ENCODE results near the gene SEC24B. TPM values are rescaled to one million over a fixed set of nuclear protein-coding genes. Genes with fewer than 3 reads are reported as not detected.

SEC24B gene
- total and polyA plus RNA-seq, 10 of the 15 experiments (the other 5 are each of a cell fraction or from before 2014, with no cell fraction given) = 6.4 to 43.2 (median 16.0) TPM

DNA sequence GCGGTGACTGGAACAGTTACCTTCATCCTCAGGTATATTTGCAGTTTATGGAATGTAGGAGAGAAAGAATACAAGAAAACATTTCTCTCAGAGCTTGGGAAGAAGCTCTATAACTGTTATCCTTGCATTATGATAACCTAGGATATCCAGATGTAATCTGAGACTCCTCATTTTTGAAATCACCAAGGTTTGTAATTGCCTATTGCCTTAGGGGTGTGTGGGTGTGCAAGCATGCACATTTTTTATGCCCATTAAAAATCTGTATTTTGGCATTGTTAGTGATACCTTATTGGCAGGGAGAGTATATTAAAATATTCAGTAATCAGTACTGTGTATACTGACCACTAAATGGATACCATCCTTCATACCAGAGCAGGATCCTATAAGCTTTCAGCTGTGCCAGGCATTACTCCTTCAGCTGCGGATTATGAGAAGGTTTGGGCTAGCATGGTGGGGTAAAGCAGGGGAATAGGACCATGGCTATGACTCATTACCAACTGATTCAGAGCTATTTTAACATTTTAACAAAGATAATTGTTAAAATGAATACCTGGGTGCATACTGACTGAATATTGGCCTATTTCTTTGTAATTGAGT is 8.3 kb downstream of the SEC24B start (continued):
- TF ChIP-seq, protein P1, sequence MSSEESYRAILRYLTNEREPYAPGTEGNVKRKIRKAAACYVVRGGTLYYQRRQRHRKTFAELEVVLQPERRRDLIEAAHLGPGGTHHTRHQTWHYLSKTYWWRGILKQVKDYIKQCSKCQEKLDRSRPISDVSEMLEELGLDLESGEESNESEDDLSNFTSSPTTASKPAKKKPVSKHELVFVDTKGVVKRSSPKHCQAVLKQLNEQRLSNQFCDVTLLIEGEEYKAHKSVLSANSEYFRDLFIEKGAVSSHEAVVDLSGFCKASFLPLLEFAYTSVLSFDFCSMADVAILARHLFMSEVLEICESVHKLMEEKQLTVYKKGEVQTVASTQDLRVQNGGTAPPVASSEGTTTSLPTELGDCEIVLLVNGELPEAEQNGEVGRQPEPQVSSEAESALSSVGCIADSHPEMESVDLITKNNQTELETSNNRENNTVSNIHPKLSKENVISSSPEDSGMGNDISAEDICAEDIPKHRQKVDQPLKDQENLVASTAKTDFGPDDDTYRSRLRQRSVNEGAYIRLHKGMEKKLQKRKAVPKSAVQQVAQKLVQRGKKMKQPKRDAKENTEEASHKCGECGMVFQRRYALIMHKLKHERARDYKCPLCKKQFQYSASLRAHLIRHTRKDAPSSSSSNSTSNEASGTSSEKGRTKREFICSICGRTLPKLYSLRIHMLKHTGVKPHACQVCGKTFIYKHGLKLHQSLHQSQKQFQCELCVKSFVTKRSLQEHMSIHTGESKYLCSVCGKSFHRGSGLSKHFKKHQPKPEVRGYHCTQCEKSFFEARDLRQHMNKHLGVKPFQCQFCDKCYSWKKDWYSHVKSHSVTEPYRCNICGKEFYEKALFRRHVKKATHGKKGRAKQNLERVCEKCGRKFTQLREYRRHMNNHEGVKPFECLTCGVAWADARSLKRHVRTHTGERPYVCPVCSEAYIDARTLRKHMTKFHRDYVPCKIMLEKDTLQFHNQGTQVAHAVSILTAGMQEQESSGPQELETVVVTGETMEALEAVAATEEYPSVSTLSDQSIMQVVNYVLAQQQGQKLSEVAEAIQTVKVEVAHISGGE (CRISPR knock-in tag; IDR thresholded peaks at IDR 0.05) = no peak
- TF ChIP-seq NFYA (IDR thresholded peaks at IDR 0.05; ENCODE audit: borderline replicate concordance, low read depth, low read length) (no peak), ZNF207 (IDR thresholded peaks at IDR 0.05; ENCODE audit: borderline replicate concordance) (no peak), EED (IDR thresholded peaks at IDR 0.05; ENCODE audit: low read depth) (no peak), CHD4 (IDR thresholded peaks at IDR 0.05) (no peak), SUPT20H (IDR thresholded peaks at IDR 0.05; ENCODE audit: borderline replicate concordance, control insufficient read depth, low read depth, low read length) (no peak)

DNA sequence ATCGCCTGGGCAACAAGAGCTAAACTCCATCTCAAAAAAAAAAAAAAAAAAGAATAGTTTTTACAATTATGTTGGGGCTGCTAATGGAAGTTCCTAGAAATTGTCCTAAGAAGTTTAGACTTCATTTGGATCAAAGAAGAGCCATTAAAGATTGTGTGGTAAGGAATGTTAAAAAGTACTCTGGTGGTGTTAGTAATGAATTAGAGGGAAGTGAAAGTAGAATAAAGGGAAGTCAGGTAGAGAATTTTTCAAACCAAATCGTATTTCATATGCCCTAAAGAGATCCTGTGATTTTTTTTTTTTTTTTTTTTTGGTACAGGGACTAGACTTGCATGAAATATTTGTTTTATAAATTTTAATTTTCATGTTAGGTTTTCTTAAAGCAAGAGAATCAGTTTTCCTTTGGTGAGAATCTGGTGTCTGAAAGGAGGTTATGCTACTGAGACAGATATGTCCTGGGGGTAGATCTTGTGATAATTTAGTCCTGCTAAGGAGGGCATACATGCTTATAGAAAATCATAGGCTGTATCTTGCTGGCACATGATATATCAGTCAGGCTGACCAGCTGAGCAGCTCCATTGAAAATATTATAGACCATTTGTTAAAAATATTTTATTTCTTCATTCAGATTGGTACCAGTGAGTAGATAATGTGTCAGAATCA is 10.7 kb downstream of the SEC24B start:
- H3K27ac ChIP-seq (ENCODE audit: control insufficient read depth, insufficient read depth) = 0 out of 2 replicates have a peak overlapping the region, but pooled peaks have one; percentile 42
- in situ Hi-C loops (cut with MboI) = loop anchor here (25.0 kb wide), 1 partner anchor 743 kb away; the partner anchor contains the start of gene ELOVL6
- peaks cover 5% of the 10 kb centered on the region; the same call in 2 of the 3 replicates for H3K9me3 ChIP-seq (replicated peaks; ENCODE audit: control insufficient read depth, insufficient read depth, low read length)
- no peaks in the 10 kb centered on the region for H3K27me3 ChIP-seq (replicated peaks in 1 of 2; ENCODE audit: control insufficient read depth in 2 of 2, insufficient read depth in 2 of 2, low read length in 1 of 2)
- RAD21 ChIA-PET (ENCODE audit: unreplicated experiment) = no interaction called here
- H3K79me2 ChIP-seq (ENCODE audit: control insufficient read depth, insufficient read depth, low read length) = peaks cover 91% of the 10 kb centered on the region
- SMC1A ChIA-PET (ENCODE audit: uncharacterized antibody, unreplicated experiment) = interaction anchor here (1.1 to 1.8 kb wide), 4 partner anchors 11 to 359 kb away, joined by 3 to 7 read pairs (median 4); partner anchors contain the start of gene SEC24B
- H3K4me1 ChIP-seq (ENCODE audit: control insufficient read depth, insufficient read depth, low read length) = peaks cover 11% of the 10 kb centered on the region
- no peak for FAIRE-seq
- peaks cover 4% of the 10 kb centered on the region; the same call in 1 of the 2 replicates for H4K20me1 ChIP-seq (ENCODE audit: control insufficient read depth, insufficient read depth)
- no TSS peak for BruUV-seq (replicated peaks)
- ATAC-seq = peak; percentile 74
- no peak for DNase-seq (ENCODE audit: low read depth, low spot score)
- intact Hi-C loops (cut with micrococcal nuclease; ENCODE audit: unreplicated experiment) = no loop called here
- peak overlapping the region; percentile 26; the same call in 1 of the 2 replicates for H3K4me2 ChIP-seq (ENCODE audit: control insufficient read depth, insufficient read depth)
- no peak overlapping the region for H2AFZ ChIP-seq (ENCODE audit: control insufficient read depth, low read depth, low read length)
- POLR2A ChIA-PET = interaction anchor here (0.6 to 1.1 kb wide), 4 partner anchors 10 to 794 kb away, joined by 3 to 5 read pairs (median 4); no protein-coding TSS in a partner anchor
- 44% methylated on average over 2 of the region's 2 CpGs for WGBS (ENCODE audit: insufficient coverage, insufficient replicate concordance, low lambda C conversion rate, missing lambda C conversion rate)
- CTCF ChIA-PET = interaction anchor here (1.3 to 2.0 kb wide), 2 partner anchors 10 to 256 kb away, joined by 4 to 13 read pairs; partner anchors contain the start of gene SEC24B
- peaks cover 2 to 4% of the 10 kb centered on the region in 2 experiments; a peak in 3 of 4 replicates for H3K36me3 ChIP-seq (ENCODE audit: control insufficient read depth in 2 of 2, insufficient read depth in 2 of 2, low read length in 1 of 2)
- no peak overlapping the region for H3K9ac ChIP-seq (ENCODE audit: control insufficient read depth, insufficient read depth, low read length)
- H3K4me3 ChIP-seq = no peak overlapping the region
- TF ChIP-seq RUNX3 (IDR thresholded peaks at IDR 0.05; ENCODE audit: low read length) (peak; percentile 34; the same call in 1 of the 2 replicates), SMAD1 (IDR thresholded peaks at IDR 0.05; ENCODE audit: low read depth, partially characterized antibody) (no peak), IKZF2 (IDR thresholded peaks at IDR 0.05) (peak; percentile 47 to 51; a peak in 2 of 4 replicates), ZNF207 (IDR thresholded peaks at IDR 0.05; ENCODE audit: borderline replicate concordance) (no peak), SPI1 (IDR thresholded peaks at IDR 0.05; ENCODE audit: borderline replicate concordance, insufficient read depth, low read depth, low read length) (peak; percentile 89), ZNF384 (IDR thresholded peaks at IDR 0.05; ENCODE audit: borderline replicate concordance, low read depth, low read length) (peak; percentile 85), MTA2 (IDR thresholded peaks at IDR 0.05; ENCODE audit: low read depth) (peak; percentile 68), EP300 (IDR thresholded peaks at IDR 0.05; ENCODE audit: borderline replicate concordance in 1 of 2, control insufficient read depth in 1 of 2, low read depth in 2 of 2, low read length in 2 of 2) (peak in 1 of 2 experiments; percentile 49; a peak in 1 of 4 replicates)
- TF ChIP-seq, protein P2, sequence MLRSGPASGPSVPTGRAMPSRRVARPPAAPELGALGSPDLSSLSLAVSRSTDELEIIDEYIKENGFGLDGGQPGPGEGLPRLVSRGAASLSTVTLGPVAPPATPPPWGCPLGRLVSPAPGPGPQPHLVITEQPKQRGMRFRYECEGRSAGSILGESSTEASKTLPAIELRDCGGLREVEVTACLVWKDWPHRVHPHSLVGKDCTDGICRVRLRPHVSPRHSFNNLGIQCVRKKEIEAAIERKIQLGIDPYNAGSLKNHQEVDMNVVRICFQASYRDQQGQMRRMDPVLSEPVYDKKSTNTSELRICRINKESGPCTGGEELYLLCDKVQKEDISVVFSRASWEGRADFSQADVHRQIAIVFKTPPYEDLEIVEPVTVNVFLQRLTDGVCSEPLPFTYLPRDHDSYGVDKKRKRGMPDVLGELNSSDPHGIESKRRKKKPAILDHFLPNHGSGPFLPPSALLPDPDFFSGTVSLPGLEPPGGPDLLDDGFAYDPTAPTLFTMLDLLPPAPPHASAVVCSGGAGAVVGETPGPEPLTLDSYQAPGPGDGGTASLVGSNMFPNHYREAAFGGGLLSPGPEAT (IDR thresholded peaks at IDR 0.05; ENCODE audit: low read depth) = peak; percentile 41; the same call in 1 of the 2 replicates
